ENCODE data around the gene VPS51. TPM values are rescaled to one million over a fixed set of nuclear protein-coding genes. Genes with fewer than 3 reads are reported as not detected.

The VPS51 gene
- total RNA-seq, 1 donor from 2014 or later, result 55.1 TPM

GRCh38 chr11:65160643-65161042, 64.6 kb downstream of the VPS51 start:
- DNase-seq (ENCODE audit: low spot score), result no peak

More at GRCh38 chr11:65160643-65161042, 64.6 kb downstream of the VPS51 start:
- ATAC-seq, result no peak

Other genes with a start within 250 kb of the VPS51 start
- 29.9 TPM for gene EHD1, start 217.6 kb upstream of the VPS51 start, total RNA-seq
- gene ATG2A, start 179.0 kb upstream of the VPS51 start, total RNA-seq, result 34.0 TPM
- gene PPP2R5B, start 171.5 kb upstream of the VPS51 start, total RNA-seq, result 9.1 TPM
- 0.25 TPM for gene GPHA2, start 160.3 kb upstream of the VPS51 start, total RNA-seq
- not detected for gene MAJIN, start 124.1 kb upstream of the VPS51 start, total RNA-seq
- 2.4 TPM for gene BATF2, start 99.2 kb upstream of the VPS51 start, total RNA-seq
- 8.9 TPM for gene ARL2, start 82.1 kb upstream of the VPS51 start, total RNA-seq
- gene SNX15, start 68.8 kb upstream of the VPS51 start, total RNA-seq, result 8.8 TPM
- 5.7 TPM for gene SAC3D1, start 55.0 kb upstream of the VPS51 start, total RNA-seq
- gene NAALADL1, start 37.7 kb upstream of the VPS51 start, total RNA-seq, result 0.78 TPM
- 0.75 TPM for gene CDCA5, start 12.2 kb upstream of the VPS51 start, total RNA-seq
- gene ZFPL1, start 12.0 kb upstream of the VPS51 start, total RNA-seq, result 18.4 TPM
- 97.6 TPM for gene TM7SF2, start 15.7 kb downstream of the VPS51 start, total RNA-seq
- gene ZNHIT2, start 21.5 kb downstream of the VPS51 start, total RNA-seq, result 8.8 TPM
- gene FAU, start 25.9 kb downstream of the VPS51 start, total RNA-seq, result 430 TPM
- 31.3 TPM for gene MRPL49, start 26.1 kb downstream of the VPS51 start, total RNA-seq
- gene SYVN1, start 38.3 kb downstream of the VPS51 start, total RNA-seq, result 110 TPM
- gene SPDYC, start 74.0 kb downstream of the VPS51 start, total RNA-seq, result 1.2 TPM
- 81.0 TPM for gene CAPN1, start 85.7 kb downstream of the VPS51 start, total RNA-seq
- 3.3 TPM for gene POLA2, start 165.7 kb downstream of the VPS51 start, total RNA-seq
- 3.5 TPM for gene CDC42EP2, start 218.7 kb downstream of the VPS51 start, total RNA-seq
- gene DPF2, start 237.6 kb downstream of the VPS51 start, total RNA-seq, result 18.7 TPM